PFSK-1 (cell line): Measurements from ENCODE around the gene ABCC1.

ENCODE experiments used
- FOXP2 ChIP-seq: optimal IDR thresholded peaks from 2 replicates; pipeline ENCODE3; 2011; ENCODE audit warnings: borderline replicate concordance, control low read depth, inconsistent platforms; ENCODE audit not compliant: insufficient read depth; ENCODE audit errors: extremely low read length, extremely low read depth
- POLR2AphosphoS5 ChIP-seq: IDR thresholded peaks from 2 replicates; pipeline ENCODE4 v1.6.1; 2012; ENCODE audit warnings: low read depth, mild to moderate bottlenecking, control low read depth, low read length, moderate library complexity
- REST ChIP-seq, 2 experiments: IDR thresholded peaks; 2 replicates each; pipeline versions ENCODE4 v1.6.1 to v1.8.0; 2011 to 2012; ENCODE audit warnings: low read depth in 2 of 2, low read length in 2 of 2, control low read depth in 1 of 2, inconsistent platforms in 1 of 2, mild to moderate bottlenecking in 1 of 2, moderate library complexity in 1 of 2; ENCODE audit not compliant: insufficient read depth in 1 of 2
- SIN3A ChIP-seq: IDR thresholded peaks from 2 replicates; pipeline ENCODE4 v1.6.1; 2012; ENCODE audit warnings: mild to moderate bottlenecking, low read length, moderate library complexity, borderline replicate concordance; ENCODE audit not compliant: insufficient read depth
- TAF1 ChIP-seq: IDR thresholded peaks from 2 replicates; pipeline ENCODE4 v1.6.1; 2012; ENCODE audit warnings: low read length, control low read depth, borderline replicate concordance; ENCODE audit not compliant: insufficient read depth

GRCh38 chr16:16100631-16101030 is 151.2 kb downstream of the ABCC1 start:
- no peak for TF ChIP-seq POLR2AphosphoS5
- TF ChIP-seq SIN3A, result no peak
- TF ChIP-seq TAF1, result no peak
- no peak for TF ChIP-seq REST (IDR thresholded peaks at IDR 0.05; ENCODE audit: insufficient read depth in 1 of 2, low read depth in 2 of 2, low read length in 2 of 2)
- TF ChIP-seq FOXP2, result no peak
